Gastrocnemius medialis (tissue), 4 donors: ENCODE measurements around the gene OR13J1. TPM values are rescaled to one million over a fixed set of nuclear protein-coding genes. Genes with fewer than 3 reads are reported as not detected.
A peak's percentile ranks its signal among the peaks of the same experiment; 100 is the strongest.

ENCODE experiments used
- ATAC-seq, 2 donors: fragments of 150-250 bp; one replicate each; pipeline ENCODE4 v1.9.1; 2016
- DNase-seq, 2 donors: peaks; one replicate each; pipeline ENCODE4 v3.0.0-alpha.2; 2019
- H3K27ac ChIP-seq, 4 donors: fragments of 200-600 bp; sonication (generic); 1 replicate in 1 of 4; 2 replicates in 3 of 4; pipeline ENCODE4 v1.5.1; 2016 to 2018; ENCODE audit warnings: mild to moderate bottlenecking in 2 of 4, moderate library complexity in 1 of 4
- H3K27me3 ChIP-seq, 3 donors: fragments of 200-600 bp; sonication (generic) in 2 of 3; 1 replicate in 1 of 3; 2 replicates in 2 of 3; pipeline versions ENCODE4 v1.5.1 to v1.6.0; 2016 to 2019; ENCODE audit warnings: mild to moderate bottlenecking in 1 of 3, moderate library complexity in 1 of 3
- H3K36me3 ChIP-seq, 2 donors: fragments of 200-600 bp; sonication (generic) in 1 of 2; one replicate each; pipeline ENCODE4 v1.5.1; 2017 to 2018
- H3K4me1 ChIP-seq, 2 donors: fragments of 200-600 bp; sonication (generic) in 1 of 2; one replicate each; pipeline ENCODE4 v1.5.1; 2016 to 2017; ENCODE audit warnings: mild to moderate bottlenecking in 2 of 2
- H3K4me3 ChIP-seq, 4 donors: fragments of 200-600 bp; sonication (generic) in 3 of 4; 1 replicate in 1 of 4; 2 replicates in 3 of 4; pipeline ENCODE4 v1.5.1; 2016 to 2019; ENCODE audit warnings: mild to moderate bottlenecking in 2 of 4
- H3K9me3 ChIP-seq, 3 donors: fragments of 200-600 bp; sonication (generic) in 2 of 3; 1 replicate in 1 of 3; 2 replicates in 2 of 3; pipeline ENCODE4 v1.5.1; 2016 to 2019
- CTCF ChIP-seq, 5 experiments: fragments of 450-650 bp in 3 of 5; fragments of 200-600 bp in 2 of 5; sonication (generic) in 2 of 5; IDR thresholded peaks in 4 of 5; conservative IDR thresholded peaks in 1 of 5; 1 replicate in 4 of 5; 2 replicates in 1 of 5; pipeline ENCODE4 v1.5.1; 2016 to 2019; ENCODE audit warnings: antibody characterized with exemption in 5 of 5, mild to moderate bottlenecking in 3 of 5, moderate library complexity in 3 of 5
- POLR2A ChIP-seq, 2 donors: fragments of 450-650 bp; IDR thresholded peaks; one replicate each; pipeline ENCODE4 v1.6.1; 2017; ENCODE audit warnings: antibody characterized with exemption in 2 of 2, mild to moderate bottlenecking in 2 of 2, moderate library complexity in 2 of 2
- in situ Hi-C, 4 donors: fragments of 200-750 bp; cut with MboI; loops; one replicate each; pipeline versions ENCODE4 v1.15.0 to v1.8.0; 2017; ENCODE audit warnings: low sequenced_read_pairs in 4 of 4
- intact Hi-C: fragments of 100-400 bp; cut with DNase I; formaldehyde crosslinking; loops from one replicate; pipeline ENCODE4 v1.15.1; 2023; ENCODE audit warnings: low total_unique reads
- total RNA-seq, 4 donors: library from RNA; depleted of rRNA; stranded (reverse); fragments of >200 nt; gene quantifications; one replicate each; pipeline versions ENCODE4 v1.1.0 to v1.2.3, GENCODE V29; 2016

The OR13J1 gene
- total RNA-seq: not detected

GRCh38 chr9:35870351-35870923 is at the start of gene OR13J1:
Gene OR13J1, minus strand, starts transcription at chr9:35870401. Its CDS starts 0 bp downstream, at chr9:35870401.
- no peak for TF ChIP-seq CTCF (IDR thresholded peaks at IDR 0.05 in 4 of 5, conservative IDR thresholded peaks at IDR 0.05 in 1 of 5)
- in situ Hi-C loops (loop anchor here in 1 of 4 donors (10.0 kb wide), 1 partner anchor 76 kb away; the partner anchor contains the start of gene NPR2), intact Hi-C loops (no loop called here)
- Histone ChIP-seq H3K9me3 (no peaks in the 10 kb centered on the region), H3K4me3 (no peak within 1 kb of the TSS), H3K36me3 (no peaks in the 10 kb centered on the region), H3K4me1 (no peaks in the 10 kb centered on the region), H3K27ac (no peak within 1 kb of the TSS), H3K27me3 (peaks cover 0 to 13% (median 0%) of the 10 kb centered on the region in 3 donors)
- ATAC-seq (no peak), DNase-seq (no peak)

- Histone ChIP-seq H3K4me1 (peaks cover 0 to 31% of the 10 kb centered on the region in 2 donors), H3K27ac (peak overlapping the region; percentile 63 to 75 (median 71)), H3K4me3 (no peak overlapping the region), H3K27me3 (no peaks in the 10 kb centered on the region), H3K9me3 (no peaks in the 10 kb centered on the region), H3K36me3 (no peaks in the 10 kb centered on the region)
- ATAC-seq: peak in 1 of 2 donors; percentile 44
- no peak for DNase-seq
- in situ Hi-C loops: no loop called here
- TF ChIP-seq POLR2A (IDR thresholded peaks at IDR 0.05) (no peak), CTCF (IDR thresholded peaks at IDR 0.05 in 4 of 5, conservative IDR thresholded peaks at IDR 0.05 in 1 of 5) (no peak)
- intact Hi-C loops: loop anchor here (10.0 kb wide), 1 partner anchor 625 kb away; no protein-coding TSS in a partner anchor
These were observed 49.2 kb upstream of the OR13J1 start for GRCh38 chr9:35919212-35920008.

- Histone ChIP-seq H3K9me3 (no peaks in the 10 kb centered on the region), H3K36me3 (no peaks in the 10 kb centered on the region), H3K4me3 (no peak overlapping the region), H3K27me3 (no peaks in the 10 kb centered on the region), H3K4me1 (peaks cover 0 to 25% of the 10 kb centered on the region in 2 donors), H3K27ac (peak overlapping the region; percentile 63 to 75 (median 71))
- no peak for TF ChIP-seq CTCF (IDR thresholded peaks at IDR 0.05 in 4 of 5, conservative IDR thresholded peaks at IDR 0.05 in 1 of 5)
- no peak for TF ChIP-seq POLR2A (IDR thresholded peaks at IDR 0.05)
- DNase-seq (no peak), ATAC-seq (no peak)
- in situ Hi-C loops: no loop called here
- intact Hi-C loops: no loop called here
These were observed 48.6 kb upstream of the OR13J1 start for GRCh38 chr9:35918780-35919179.

GRCh38 chr9:35917261-35917660 is 47.1 kb upstream of the OR13J1 start:
- intact Hi-C loops: no loop called here
- no peak for ATAC-seq

More at GRCh38 chr9:35917261-35917660, 47.1 kb upstream of the OR13J1 start:
- in situ Hi-C loops: no loop called here
- no peak for DNase-seq
- H3K27ac ChIP-seq: peak overlapping the region; percentile 46 to 75 (median 71)
- H3K9me3 ChIP-seq: no peaks in the 10 kb centered on the region
- H3K36me3 ChIP-seq: no peaks in the 10 kb centered on the region
- no peak overlapping the region for H3K4me3 ChIP-seq
- no peaks in the 10 kb centered on the region for H3K27me3 ChIP-seq
- TF ChIP-seq POLR2A (IDR thresholded peaks at IDR 0.05) (no peak), CTCF (IDR thresholded peaks at IDR 0.05 in 4 of 5, conservative IDR thresholded peaks at IDR 0.05 in 1 of 5) (no peak)
- peaks cover 0 to 21% of the 10 kb centered on the region in 2 donors for H3K4me1 ChIP-seq
